ENCODE results near the gene CD244. TPM values are rescaled to one million over a fixed set of nuclear protein-coding genes. Genes with fewer than 3 reads are reported as not detected.

CD244 gene
- total RNA-seq, 4 donors from 2014 or later = 0.15 to 0.47 (median 0.27) TPM; not detected in 1

GRCh38 chr1:160855181-160855981 is 7.3 kb downstream of the CD244 start:
- ATAC-seq = no peak
- TF ChIP-seq POLR2AphosphoS5 (IDR thresholded peaks at IDR 0.05) (no peak), POLR2A (IDR thresholded peaks at IDR 0.05) (no peak), CTCF (IDR thresholded peaks at IDR 0.05) (no peak), EP300 (IDR thresholded peaks at IDR 0.05) (no peak)
- H3K27me3 ChIP-seq = peaks cover 4% of the 10 kb centered on the region
- H3K27ac ChIP-seq = no peak overlapping the region
- H3K36me3 ChIP-seq = no peaks in the 10 kb centered on the region
- H3K4me3 ChIP-seq = no peak overlapping the region
- 49 to 54% methylated on average over 6 to 9 of the region's 9 CpGs for WGBS, 2 donors (ENCODE audit: low coverage in 1 of 2)
- H3K9me3 ChIP-seq = no peaks in the 10 kb centered on the region
- no peaks in the 10 kb centered on the region for H3K4me1 ChIP-seq

- Histone ChIP-seq H3K27me3 (peaks cover 4% of the 10 kb centered on the region), H3K4me1 (no peaks in the 10 kb centered on the region), H3K4me3 (no peak overlapping the region), H3K27ac (no peak overlapping the region), H3K9me3 (no peaks in the 10 kb centered on the region), H3K36me3 (no peaks in the 10 kb centered on the region)
- 91% methylated on average over 2 of the region's 2 CpGs for WGBS, 2 donors (ENCODE audit: low coverage in 1 of 2)
- no peak for TF ChIP-seq EP300 (IDR thresholded peaks at IDR 0.05)
- TF ChIP-seq POLR2A (IDR thresholded peaks at IDR 0.05) = no peak
- ATAC-seq = no peak
These were observed 8.9 kb downstream of the CD244 start for GRCh38 chr1:160853754-160854153.

GRCh38 chr1:160853014-160853413 is 9.7 kb downstream of the CD244 start:
- ATAC-seq = no peak
- H3K27me3 ChIP-seq = peaks cover 4% of the 10 kb centered on the region
- H3K36me3 ChIP-seq = no peaks in the 10 kb centered on the region
- 75 to 89% methylated on average over 2 of the region's 3 CpGs for WGBS, 2 donors (ENCODE audit: low coverage in 1 of 2)
- H3K9me3 ChIP-seq = no peaks in the 10 kb centered on the region
- TF ChIP-seq POLR2A (IDR thresholded peaks at IDR 0.05) = no peak
- no peak for TF ChIP-seq POLR2AphosphoS5 (IDR thresholded peaks at IDR 0.05)
- TF ChIP-seq CTCF (IDR thresholded peaks at IDR 0.05) = no peak
- no peak for TF ChIP-seq EP300 (IDR thresholded peaks at IDR 0.05)
- no peaks in the 10 kb centered on the region for H3K4me1 ChIP-seq
- H3K27ac ChIP-seq = no peak overlapping the region
- no peak overlapping the region for H3K4me3 ChIP-seq

GRCh38 chr1:160850993-160851392 is 11.7 kb downstream of the CD244 start:
- Histone ChIP-seq H3K9me3 (no peaks in the 10 kb centered on the region), H3K27me3 (peaks cover 4% of the 10 kb centered on the region), H3K36me3 (no peaks in the 10 kb centered on the region), H3K4me3 (no peak overlapping the region), H3K27ac (no peak overlapping the region), H3K4me1 (no peaks in the 10 kb centered on the region)
- TF ChIP-seq CTCF (IDR thresholded peaks at IDR 0.05) (no peak), POLR2A (IDR thresholded peaks at IDR 0.05) (no peak), EP300 (IDR thresholded peaks at IDR 0.05) (no peak), POLR2AphosphoS5 (IDR thresholded peaks at IDR 0.05) (no peak)
- WGBS, 2 donors (ENCODE audit: low coverage in 1 of 2) = 87 to 91% methylated on average over 4 to 5 of the region's 8 CpGs
- no peak for ATAC-seq

- H3K36me3 ChIP-seq = no peaks in the 10 kb centered on the region
- no peaks in the 10 kb centered on the region for H3K4me1 ChIP-seq
- ATAC-seq = no peak
- TF ChIP-seq EP300 (IDR thresholded peaks at IDR 0.05) (no peak), CTCF (IDR thresholded peaks at IDR 0.05) (no peak), POLR2A (IDR thresholded peaks at IDR 0.05) (no peak), POLR2AphosphoS5 (IDR thresholded peaks at IDR 0.05) (no peak)
- H3K27me3 ChIP-seq = peaks cover 4% of the 10 kb centered on the region
- H3K27ac ChIP-seq = no peak overlapping the region
- no peak overlapping the region for H3K4me3 ChIP-seq
- H3K9me3 ChIP-seq = no peaks in the 10 kb centered on the region
- WGBS, 2 donors (ENCODE audit: low coverage in 1 of 2) = 61 to 80% methylated on average over 4 to 5 of the region's 5 CpGs
These were observed 12.1 kb downstream of the CD244 start for GRCh38 chr1:160850541-160850940.

All from gastroesophageal sphincter (tissue), 4 donors.